ENCODE data around the gene STAP2. TPM values are rescaled to one million over a fixed set of nuclear protein-coding genes. Genes with fewer than 3 reads are reported as not detected.

The STAP2 gene
- total and polyA plus RNA-seq, 9 of the 15 experiments (the other 6 are each of a cell fraction or from before 2014, with no cell fraction given) = 1.2 to 9.8 (median 4.5) TPM

DNA sequence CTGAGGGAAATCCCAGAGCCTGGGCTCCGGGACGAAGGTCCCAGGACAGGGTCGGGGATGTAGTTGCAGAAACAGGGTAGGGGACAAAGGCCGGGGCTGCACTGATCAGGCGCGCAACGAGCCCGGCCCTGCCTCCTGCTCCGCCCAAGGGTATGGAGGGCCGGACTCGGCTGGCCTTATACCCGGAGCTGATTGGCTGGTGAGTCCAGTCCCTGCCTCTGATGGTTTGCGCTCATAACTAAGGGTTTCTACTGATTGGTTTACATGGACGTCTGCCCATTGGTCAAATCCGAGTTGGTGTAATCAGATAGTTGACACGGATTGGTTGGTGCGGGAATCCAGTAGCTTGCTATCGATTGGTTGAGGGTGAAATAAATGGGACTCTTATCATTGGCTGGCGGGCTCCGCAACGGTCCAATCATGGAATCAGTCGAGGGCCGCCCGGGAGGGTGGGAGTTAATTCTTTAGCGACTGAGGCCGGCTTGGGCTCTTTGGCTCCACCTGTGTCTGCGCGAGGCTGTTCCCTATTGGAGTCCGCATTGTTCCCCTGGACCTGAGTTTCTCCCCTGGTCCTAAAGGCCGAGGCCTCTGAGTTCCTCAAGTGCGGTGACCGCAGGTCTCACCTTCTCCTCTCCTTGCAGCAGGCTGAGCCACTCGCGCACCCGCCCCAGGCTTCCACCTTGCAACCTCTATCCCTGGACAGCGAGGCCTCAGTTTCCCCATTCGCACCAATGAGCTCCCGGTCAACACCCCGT, 4.2 kb upstream of the STAP2 start (continued):
- peak in 1 of 2 experiments; percentile 57; a peak in 1 of 4 replicates for TF ChIP-seq SRF (CRISPR knock-in tag; IDR thresholded peaks at IDR 0.05)
- TF ChIP-seq ELF2 (CRISPR knock-in tag; IDR thresholded peaks at IDR 0.05) = no peak
- TF ChIP-seq ZNF668 (CRISPR knock-in tag; IDR thresholded peaks at IDR 0.05) = peak; percentile 91; the same call in 1 of the 2 replicates
- TF ChIP-seq, protein P1, sequence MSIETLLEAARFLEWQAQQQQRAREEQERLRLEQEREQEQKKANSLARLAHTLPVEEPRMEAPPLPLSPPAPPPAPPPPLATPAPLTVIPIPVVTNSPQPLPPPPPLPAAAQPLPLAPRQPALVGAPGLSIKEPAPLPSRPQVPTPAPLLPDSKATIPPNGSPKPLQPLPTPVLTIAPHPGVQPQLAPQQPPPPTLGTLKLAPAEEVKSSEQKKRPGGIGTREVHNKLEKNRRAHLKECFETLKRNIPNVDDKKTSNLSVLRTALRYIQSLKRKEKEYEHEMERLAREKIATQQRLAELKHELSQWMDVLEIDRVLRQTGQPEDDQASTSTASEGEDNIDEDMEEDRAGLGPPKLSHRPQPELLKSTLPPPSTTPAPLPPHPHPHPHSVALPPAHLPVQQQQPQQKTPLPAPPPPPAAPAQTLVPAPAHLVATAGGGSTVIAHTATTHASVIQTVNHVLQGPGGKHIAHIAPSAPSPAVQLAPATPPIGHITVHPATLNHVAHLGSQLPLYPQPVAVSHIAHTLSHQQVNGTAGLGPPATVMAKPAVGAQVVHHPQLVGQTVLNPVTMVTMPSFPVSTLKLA (conservative IDR thresholded peaks at IDR 0.05) = peak in 1 of 2 experiments; percentile 72; a peak in 1 of 4 replicates
- TF ChIP-seq EP400 (IDR thresholded peaks at IDR 0.05) = peak; percentile 80
- TF ChIP-seq ZBTB7A (IDR thresholded peaks at IDR 0.05; ENCODE audit: borderline replicate concordance, control insufficient read depth, low read depth, low read length) = peak; percentile 30
- 0 out of 2 replicates have a peak, but pooled peaks have one; percentile 56 for TF ChIP-seq FOXP4 (CRISPR knock-in tag; IDR thresholded peaks at IDR 0.05; ENCODE audit: borderline replicate concordance)
- TF ChIP-seq CCNT2 (IDR thresholded peaks at IDR 0.05; ENCODE audit: borderline replicate concordance, extremely low read depth, insufficient read length, low read depth, low read length) = peak; percentile 49
- peak; percentile 73 for TF ChIP-seq ZNF583 (CRISPR knock-in tag; IDR thresholded peaks at IDR 0.05)
- TF ChIP-seq POLR2A (conservative IDR thresholded peaks at IDR 0.05) = peak; percentile 87
- TF ChIP-seq TCF7L2 (IDR thresholded peaks at IDR 0.05; ENCODE audit: low read depth, low read length) = 0 out of 2 replicates have a peak, but pooled peaks have one; percentile 9
- TF ChIP-seq ZNF639 (CRISPR knock-in tag; conservative IDR thresholded peaks at IDR 0.05 in 1 of 2, IDR thresholded peaks at IDR 0.05 in 1 of 2) = peak in 1 of 2 experiments; percentile 99; a peak in 2 of 4 replicates
- TF ChIP-seq CHD1 (IDR thresholded peaks at IDR 0.05; ENCODE audit: low read length) = peak; percentile 86
- peak; percentile 55 for TF ChIP-seq MAFK (IDR thresholded peaks at IDR 0.05; ENCODE audit: low read length)
- peak; percentile 57 for TF ChIP-seq TEAD4 (IDR thresholded peaks at IDR 0.05; ENCODE audit: low read length)
- no peak for TF ChIP-seq TEAD4 (CRISPR knock-in tag; IDR thresholded peaks at IDR 0.05; ENCODE audit: borderline replicate concordance)
- TF ChIP-seq MTF1 (CRISPR knock-in tag; IDR thresholded peaks at IDR 0.05; ENCODE audit: borderline replicate concordance) = no peak; the same call in 1 of the 2 replicates
- TF ChIP-seq UBTF (IDR thresholded peaks at IDR 0.05; ENCODE audit: borderline replicate concordance in 1 of 2, low read depth in 2 of 2, low read length in 2 of 2) = 0 out of 4 replicates have a peak, but pooled peaks have one; percentile 45 to 57
- TF ChIP-seq ELF1 (tag; IDR thresholded peaks at IDR 0.05) = peak; percentile 24; the same call in 1 of the 2 replicates
